Stimulated activated CD8-positive, alpha-beta memory T cell treated with anti-CD3 and anti-CD28 coated beads, Interleukin-12 subunit alpha, Interleukin-12 subunit beta, amount 100 ng/mL, for 4 hours (primary cell): ENCODE results near the gene MPZL3.

ENCODE experiments used
- DNase-seq: peaks from one replicate; pipeline ENCODE4 v3.0.0-alpha.2; 2020; ENCODE audit warnings: low read depth

Gene MPZL3

GRCh38 chr11:118264569-118265465 is 12.7 kb upstream of the MPZL3 start:
- no peak for DNase-seq

DNA sequence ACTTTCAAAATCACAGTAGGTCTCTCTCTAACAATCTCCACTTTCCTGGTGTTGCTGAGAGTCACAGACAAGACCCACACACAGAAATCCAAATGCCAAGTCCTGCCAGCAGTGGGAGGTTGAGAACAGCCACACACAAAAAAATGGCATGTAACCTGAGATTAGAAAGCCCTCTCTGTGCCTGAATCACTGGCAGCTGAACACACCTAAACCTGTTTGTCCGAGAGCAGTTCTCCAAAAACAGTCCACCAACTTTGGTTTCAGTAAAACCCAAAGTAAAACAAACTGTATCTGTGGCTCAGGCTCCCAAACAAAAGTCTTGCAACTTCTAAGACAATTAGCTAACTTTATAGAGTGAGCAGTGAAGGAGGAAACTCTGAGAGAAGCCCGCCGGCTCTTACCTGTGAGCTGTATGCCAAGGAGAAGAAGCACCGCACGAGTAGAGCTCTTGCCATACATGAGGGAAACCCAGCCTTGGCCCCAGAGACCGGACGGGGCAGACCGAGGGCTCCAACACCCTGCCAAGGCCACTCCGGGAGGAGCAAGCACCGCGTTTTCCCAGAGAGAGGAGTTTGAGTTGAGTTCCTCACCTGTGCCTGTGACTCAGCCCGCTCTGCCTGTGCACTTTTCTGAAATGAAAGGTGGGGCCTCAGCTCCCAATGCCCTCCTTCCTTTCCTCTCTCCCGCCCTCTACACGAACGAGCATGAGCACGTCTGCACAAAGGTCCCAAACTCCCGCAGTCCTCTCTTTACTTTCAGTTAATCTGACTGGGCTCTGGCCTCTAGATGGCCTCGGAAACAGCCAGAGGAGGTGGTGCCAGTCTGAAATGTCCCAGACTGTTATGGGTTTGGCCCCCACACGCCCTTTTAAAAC is 11.8 kb upstream of the MPZL3 start, which contains the start of gene MPZL2:
Gene MPZL2 (minus strand): TSS at position 603 of the 874 bp plus-strand sequence. CDS start 144 bp downstream, at position 459.
- DNase-seq = no peak

GRCh38 chr11:118263112-118263511 is 10.9 kb upstream of the MPZL3 start:
- no peak for DNase-seq

DNA sequence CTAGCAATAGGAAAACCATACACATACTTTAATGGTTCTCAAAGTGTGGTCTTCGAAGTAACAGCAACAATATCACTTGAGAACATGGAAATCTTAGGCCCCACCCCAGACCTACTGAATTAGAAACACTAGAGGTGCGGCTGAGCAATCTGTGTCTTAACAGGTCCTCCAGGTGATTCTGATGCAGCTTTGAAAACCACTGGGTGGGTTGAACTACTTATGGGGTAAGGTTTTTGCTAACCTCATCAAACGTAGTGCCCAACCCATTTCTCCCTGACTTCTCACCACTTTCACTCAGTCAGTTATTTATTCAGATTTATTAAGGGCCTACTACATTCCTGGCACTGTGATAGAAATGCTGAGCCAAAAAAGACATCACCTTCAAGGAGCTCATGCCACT is 8.2 kb upstream of the MPZL3 start:
- DNase-seq = no peak

GRCh38 chr11:118259138-118259537 is 7.0 kb upstream of the MPZL3 start:
- DNase-seq = no peak

- DNase-seq = no peak
Observed at GRCh38 chr11:118258410-118258809, 6.2 kb upstream of the MPZL3 start.

GRCh38 chr11:118252688-118253087 is 523 bp upstream of the MPZL3 start:
- DNase-seq = no peak

- no peak for DNase-seq
Observed at GRCh38 chr11:118247041-118247440, 5.1 kb downstream of the MPZL3 start.

DNA sequence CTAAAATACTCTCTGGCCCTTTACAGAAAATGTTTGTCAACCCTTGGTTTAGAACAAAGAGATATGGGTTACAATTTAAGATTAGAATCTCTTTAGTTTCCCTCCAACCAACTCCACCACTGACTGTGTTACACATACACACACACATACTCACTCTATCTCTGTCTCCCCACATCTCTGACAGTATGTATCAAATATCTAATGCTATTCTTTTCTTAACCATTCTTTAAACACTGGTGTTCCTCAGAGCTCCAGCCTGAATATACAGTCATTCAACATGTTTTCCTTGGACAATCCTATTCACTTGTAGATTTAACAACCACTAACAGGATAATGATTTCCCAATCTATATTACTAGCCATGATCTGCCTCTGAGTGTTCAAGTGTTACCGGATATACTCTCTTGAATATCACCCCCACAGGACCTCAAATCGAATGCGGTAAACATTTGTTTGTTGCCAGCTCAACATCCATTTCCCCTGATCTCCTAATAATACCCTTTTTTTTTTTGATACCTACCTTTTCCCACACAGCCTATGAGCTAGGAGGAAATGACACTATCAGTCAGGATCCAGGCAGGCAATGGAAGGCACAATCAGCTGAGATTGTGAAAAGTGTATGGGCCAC is 6.1 kb downstream of the MPZL3 start:
- no peak for DNase-seq

GRCh38 chr11:118243993-118244762 is 8.0 kb downstream of the MPZL3 start:
- no peak for DNase-seq

DNA sequence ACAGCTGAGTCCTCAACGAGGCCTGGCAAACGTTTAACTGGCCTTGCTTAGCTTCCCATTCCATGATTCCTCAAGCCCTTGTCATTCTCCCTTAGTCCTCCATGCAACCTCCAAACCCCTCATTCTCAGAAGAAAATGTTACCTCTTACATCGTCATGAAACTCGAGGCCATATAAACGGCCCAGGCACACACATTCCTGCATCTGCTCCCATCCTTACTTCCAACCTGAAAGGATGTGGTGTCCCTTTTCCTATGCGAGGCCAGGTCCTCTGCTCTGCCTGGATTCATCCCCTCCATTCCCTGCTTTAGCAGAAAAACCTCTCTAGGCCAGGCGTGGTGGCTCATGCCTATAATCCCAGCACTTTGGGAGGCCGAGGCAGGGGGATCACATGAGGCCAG is 9.0 kb downstream of the MPZL3 start:
- DNase-seq = no peak

GRCh38 chr11:118241764-118242098 is 10.4 kb downstream of the MPZL3 start:
- no peak for DNase-seq

DNA sequence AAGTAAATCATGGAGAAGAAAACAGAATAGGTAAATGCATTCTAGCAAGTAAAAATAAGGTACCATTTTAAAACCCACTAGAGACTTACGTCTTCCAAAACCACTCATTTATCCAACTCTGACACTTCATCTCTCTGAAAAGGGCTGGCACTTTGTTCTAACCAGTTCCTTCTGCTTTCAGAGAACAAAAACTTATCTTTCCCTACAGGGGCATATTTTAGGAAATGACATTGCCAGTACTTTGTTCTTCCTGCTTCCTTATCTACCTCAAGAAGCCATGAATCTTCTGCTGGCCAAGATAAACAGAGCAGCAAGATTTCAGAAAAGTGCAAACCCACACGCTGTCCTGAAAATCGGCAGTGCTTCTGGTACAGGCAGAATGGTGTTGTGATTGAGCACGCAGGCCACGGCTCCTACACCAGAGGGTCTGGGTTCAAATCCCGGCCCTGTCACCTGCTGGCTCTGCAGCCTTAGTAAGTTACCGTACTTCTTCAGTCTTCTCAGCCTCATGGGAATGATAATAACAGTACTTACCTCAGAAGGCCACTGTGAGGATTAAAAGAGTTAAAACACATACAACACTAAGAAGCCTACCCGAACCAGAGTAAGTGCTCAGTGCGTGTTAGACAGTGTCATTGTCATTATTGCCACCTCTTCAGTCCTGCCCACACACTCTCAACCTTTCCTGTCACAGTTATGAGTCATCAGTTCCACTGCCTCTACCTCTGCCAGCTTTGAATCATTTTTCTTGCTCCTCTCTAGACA is 11.0 kb downstream of the MPZL3 start:
- peak; percentile 39 for DNase-seq

DNA sequence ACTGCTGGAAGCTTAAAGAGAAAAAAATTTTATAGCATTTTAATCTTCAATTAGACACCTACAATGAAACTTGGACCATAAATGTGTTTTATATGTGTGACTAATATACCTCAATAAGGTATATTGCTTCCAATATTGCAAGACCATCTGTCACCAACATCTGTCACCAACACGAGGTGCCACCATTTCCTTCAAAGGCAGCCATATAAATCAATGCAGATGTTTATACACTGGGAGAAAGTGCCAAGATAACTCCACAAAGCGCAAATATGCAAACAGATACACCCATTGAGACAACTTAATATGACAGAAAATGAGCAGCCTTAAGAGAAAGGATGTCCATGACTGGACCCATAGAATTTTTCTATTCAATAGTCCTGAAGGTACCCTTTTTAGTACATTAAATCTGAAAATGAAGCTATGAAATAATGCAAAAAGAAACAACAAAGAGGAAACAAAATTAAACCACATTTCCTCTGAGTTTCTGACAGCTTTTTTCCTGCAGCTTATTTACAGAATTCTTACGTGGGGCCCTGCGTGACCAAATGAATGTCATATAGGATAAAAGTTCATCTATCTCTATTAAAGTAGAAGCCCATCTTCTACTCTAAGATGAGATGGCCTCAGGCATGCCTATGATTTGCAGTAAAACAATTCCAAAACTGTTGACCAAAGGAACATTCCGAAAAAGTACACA is 12.5 kb downstream of the MPZL3 start:
- DNase-seq = no peak

DNA sequence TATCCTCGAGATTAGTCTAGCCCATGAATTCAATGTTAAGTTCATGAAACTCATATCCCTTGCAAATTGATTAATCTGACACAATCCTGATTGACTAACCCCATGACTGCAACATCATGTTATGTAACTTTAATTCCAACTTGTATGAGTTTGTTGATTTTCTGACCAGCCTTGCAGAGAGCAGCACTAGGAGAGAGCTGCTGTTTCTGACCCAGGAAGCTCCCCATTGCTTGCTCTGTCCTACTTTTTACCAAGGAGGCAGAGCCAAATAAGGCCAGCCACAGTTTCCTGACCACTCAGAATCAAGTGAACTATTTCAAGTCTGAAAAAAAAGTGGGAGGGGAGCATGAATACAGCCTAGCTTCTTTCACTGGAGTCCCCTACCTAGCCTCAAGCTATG is 13.2 kb downstream of the MPZL3 start:
- DNase-seq = no peak

DNA sequence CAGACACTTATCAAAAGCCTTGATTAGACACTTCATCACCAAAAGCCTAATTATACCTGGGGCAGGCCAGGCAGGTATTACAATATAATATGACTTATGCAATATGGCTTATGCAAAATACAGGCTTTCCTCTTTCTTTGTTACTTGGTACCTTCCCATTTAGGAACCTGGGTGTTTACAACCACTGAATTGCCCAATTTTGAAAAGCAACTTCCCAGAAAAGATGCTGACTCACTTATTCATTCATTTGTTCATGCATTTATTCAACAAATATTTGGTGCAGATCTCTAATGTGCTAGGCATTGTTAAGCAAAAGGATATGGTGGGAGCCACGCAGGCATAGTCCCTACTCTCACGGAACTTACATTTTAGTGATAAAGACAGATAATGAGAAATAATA is 13.7 kb downstream of the MPZL3 start:
- DNase-seq = no peak

- DNase-seq = no peak
Observed at GRCh38 chr11:118236170-118236569, 16.0 kb downstream of the MPZL3 start.

- no peak for DNase-seq
Observed at GRCh38 chr11:118234833-118235232, 17.3 kb downstream of the MPZL3 start.

- DNase-seq = no peak
Observed at GRCh38 chr11:118233850-118234249, 18.3 kb downstream of the MPZL3 start.

- DNase-seq = no peak
Observed at GRCh38 chr11:118233377-118233776, 18.8 kb downstream of the MPZL3 start.
